Neural crest cell (in vitro differentiated cells): ENCODE data around the gene HDGFL2. TPM values are rescaled to one million over a fixed set of nuclear protein-coding genes. Genes with fewer than 3 reads are reported as not detected.

Experiments used
- DNase-seq: peaks from one replicate; pipeline ENCODE4 v3.0.0; 2021; ENCODE audit warnings: low read depth, mixed read lengths, low spot score
- H3K27ac Mint-ChIP-seq: one replicate; pipeline ENCODE4 v1.8.0; 2021; ENCODE audit warnings: mild to moderate bottlenecking, mixed read lengths; ENCODE audit not compliant: unreplicated experiment
- H3K27me3 Mint-ChIP-seq: 2 replicates; pipeline ENCODE4 v1.8.0; 2021; ENCODE audit warnings: low read depth, mild to moderate bottlenecking, mixed read lengths
- H3K36me3 Mint-ChIP-seq: 2 replicates; pipeline ENCODE4 v1.8.0; 2021; ENCODE audit warnings: low read depth, mild to moderate bottlenecking, mixed read lengths
- H3K4me1 Mint-ChIP-seq: 2 replicates; pipeline ENCODE4 v1.8.0; 2021; ENCODE audit warnings: mixed read lengths
- H3K4me3 Mint-ChIP-seq: one replicate; pipeline ENCODE4 v1.8.0; 2021; ENCODE audit warnings: mild to moderate bottlenecking, mixed read lengths
- H3K9me3 Mint-ChIP-seq: 2 replicates; pipeline ENCODE4 v1.8.0; 2021; ENCODE audit warnings: mixed read lengths
- CTCF ChIP-seq: fragments of 200-600 bp; sonication (generic); conservative IDR thresholded peaks from 2 replicates; pipeline ENCODE4 v1.5.0; 2021; ENCODE audit warnings: antibody characterized with exemption, mild to moderate bottlenecking
- total RNA-seq: library from RNA; stranded (reverse); gene quantifications from 2 replicates; pipeline ENCODE4 v1.2.1, GENCODE V29; 2021

The HDGFL2 gene
- total RNA-seq, 1 donor from 2014 or later, result 110 TPM

- Mint-ChIP-seq H3K27ac (no peak overlapping the region), H3K4me3 (no peak overlapping the region), H3K4me1 (peaks cover 15% of the 10 kb centered on the region), H3K9me3 (no peaks in the 10 kb centered on the region), H3K27me3 (no peaks in the 10 kb centered on the region), H3K36me3 (no peaks in the 10 kb centered on the region)
- peak; percentile 90 for DNase-seq
- TF ChIP-seq CTCF, result no peak
Observed at GRCh38 chr19:4471403-4472173, 509 bp upstream of the HDGFL2 start.

DNA sequence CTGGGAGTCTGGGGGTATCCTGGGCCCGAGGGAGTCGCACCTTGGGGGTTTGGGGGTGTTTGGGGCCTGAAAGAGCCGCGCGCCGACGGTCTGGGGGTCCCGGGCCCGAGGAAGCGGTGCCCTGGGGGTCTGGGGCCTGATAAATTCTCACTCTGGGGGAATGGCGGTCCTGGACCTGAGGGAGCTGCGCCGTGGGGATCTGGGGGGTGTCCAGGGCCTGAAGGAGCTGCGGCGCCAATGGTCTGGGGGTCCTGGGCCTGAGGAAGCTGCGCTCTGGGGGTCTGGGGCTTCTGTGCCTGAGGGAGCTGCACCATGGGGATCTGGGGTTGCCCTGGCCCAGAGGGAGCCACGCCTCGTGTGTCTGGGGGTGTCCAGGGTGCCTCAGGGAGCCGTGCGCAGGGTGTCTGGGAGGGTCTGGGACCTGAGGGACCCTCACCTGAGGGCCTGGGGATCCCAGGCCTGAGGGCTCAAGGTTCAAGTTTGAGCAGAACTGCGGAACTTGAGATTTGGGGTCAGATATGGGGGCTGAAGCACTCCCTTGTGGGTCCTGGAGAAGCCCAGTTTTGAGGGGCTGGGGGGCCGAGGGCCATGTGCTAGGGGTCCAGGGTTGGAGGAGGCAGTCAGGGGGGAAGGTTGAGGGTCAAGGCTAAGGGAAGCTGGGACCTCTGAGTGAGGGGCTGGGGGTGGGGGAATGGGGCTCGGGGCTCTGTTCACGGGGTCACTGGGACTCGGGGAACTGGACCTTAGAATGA, 1.1 kb downstream of the HDGFL2 start:
- Mint-ChIP-seq H3K4me1 (peaks cover 15% of the 10 kb centered on the region), H3K4me3 (peak overlapping the region; percentile 91), H3K27me3 (no peaks in the 10 kb centered on the region), H3K27ac (no peak overlapping the region), H3K36me3 (peaks cover 4% of the 10 kb centered on the region), H3K9me3 (no peaks in the 10 kb centered on the region)
- DNase-seq, result no peak
- no peak for TF ChIP-seq CTCF

DNA sequence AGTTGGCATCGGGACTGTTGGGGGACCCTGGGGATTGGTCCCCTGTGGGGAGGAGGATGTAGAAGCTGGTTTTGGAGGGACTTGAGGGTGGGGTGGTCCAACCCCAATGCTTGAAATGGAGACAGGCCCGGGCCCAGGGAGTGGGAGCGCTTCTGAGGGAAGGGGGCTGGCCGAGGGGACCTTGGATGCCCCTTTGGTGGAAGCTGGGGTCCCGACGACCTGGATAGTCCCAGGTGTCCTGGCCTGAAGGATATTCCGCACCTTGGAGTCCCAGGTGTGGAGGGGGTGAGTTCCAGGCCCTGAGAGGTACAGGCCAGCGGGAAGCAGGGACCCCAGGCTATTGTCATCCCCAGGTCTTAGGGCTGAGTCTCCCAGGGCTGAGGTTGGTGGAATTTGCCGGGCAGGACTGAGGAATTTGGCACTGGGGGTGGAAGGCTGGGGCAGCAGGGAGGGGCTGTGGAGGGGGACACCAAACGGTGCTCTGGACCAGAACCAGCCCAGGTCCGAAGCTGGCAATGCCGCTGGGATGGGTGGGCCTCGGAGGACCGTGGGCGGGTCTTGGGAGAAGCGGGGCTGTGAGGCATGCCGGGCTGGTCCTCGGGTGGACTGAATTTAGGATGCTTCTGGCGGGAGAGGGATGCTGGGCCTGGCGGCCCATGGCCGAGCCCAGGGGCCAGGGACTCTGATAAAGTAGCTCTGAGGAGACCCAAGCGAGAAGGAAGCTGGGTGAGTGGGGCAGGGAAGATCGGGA, 1.8 kb downstream of the HDGFL2 start:
- TF ChIP-seq CTCF, result no peak
- Mint-ChIP-seq H3K4me3 (peak overlapping the region; percentile 91), H3K36me3 (peaks cover 4% of the 10 kb centered on the region), H3K27ac (peak overlapping the region; percentile 74), H3K27me3 (no peaks in the 10 kb centered on the region), H3K9me3 (no peaks in the 10 kb centered on the region), H3K4me1 (peaks cover 15% of the 10 kb centered on the region)
- no peak for DNase-seq

- H3K27me3 Mint-ChIP-seq, result no peaks in the 10 kb centered on the region
- peaks cover 4% of the 10 kb centered on the region for H3K36me3 Mint-ChIP-seq
- peak; percentile 60 for DNase-seq
- peak overlapping the region; percentile 74 for H3K27ac Mint-ChIP-seq
- H3K4me3 Mint-ChIP-seq, result peak overlapping the region; percentile 91
- no peaks in the 10 kb centered on the region for H3K9me3 Mint-ChIP-seq
- peaks cover 15% of the 10 kb centered on the region for H3K4me1 Mint-ChIP-seq
- TF ChIP-seq CTCF, result no peak
Observed at GRCh38 chr19:4474514-4475022, 2.5 kb downstream of the HDGFL2 start.

- no peak for DNase-seq
- no peak overlapping the region for H3K27ac Mint-ChIP-seq
- H3K4me1 Mint-ChIP-seq, result peaks cover 10% of the 10 kb centered on the region
- H3K27me3 Mint-ChIP-seq, result no peaks in the 10 kb centered on the region
- TF ChIP-seq CTCF, result no peak
- peak overlapping the region; percentile 56 for H3K4me3 Mint-ChIP-seq
- H3K9me3 Mint-ChIP-seq, result no peaks in the 10 kb centered on the region
- peaks cover 4% of the 10 kb centered on the region for H3K36me3 Mint-ChIP-seq
Observed at GRCh38 chr19:4477034-4477801, 5.1 kb downstream of the HDGFL2 start.
